HG02588 (cell line): ENCODE data around the gene GALNT10.
A peak's percentile ranks its signal among the peaks of the same experiment; 100 is the strongest.
"Not testable (repeated sequence)": the region's sequence is repeated elsewhere in the genome, so short reads cannot be mapped to it uniquely, and the experiment has no call there.

Experiments used
- ATAC-seq: cut with Tn5 transposase; IDR thresholded peaks from one replicate; pipeline ENCODE4 v1.9.1; 2021; ENCODE audit warnings: mild to moderate bottlenecking, moderate library complexity; ENCODE audit not compliant: unreplicated experiment

The GALNT10 gene, protein sequence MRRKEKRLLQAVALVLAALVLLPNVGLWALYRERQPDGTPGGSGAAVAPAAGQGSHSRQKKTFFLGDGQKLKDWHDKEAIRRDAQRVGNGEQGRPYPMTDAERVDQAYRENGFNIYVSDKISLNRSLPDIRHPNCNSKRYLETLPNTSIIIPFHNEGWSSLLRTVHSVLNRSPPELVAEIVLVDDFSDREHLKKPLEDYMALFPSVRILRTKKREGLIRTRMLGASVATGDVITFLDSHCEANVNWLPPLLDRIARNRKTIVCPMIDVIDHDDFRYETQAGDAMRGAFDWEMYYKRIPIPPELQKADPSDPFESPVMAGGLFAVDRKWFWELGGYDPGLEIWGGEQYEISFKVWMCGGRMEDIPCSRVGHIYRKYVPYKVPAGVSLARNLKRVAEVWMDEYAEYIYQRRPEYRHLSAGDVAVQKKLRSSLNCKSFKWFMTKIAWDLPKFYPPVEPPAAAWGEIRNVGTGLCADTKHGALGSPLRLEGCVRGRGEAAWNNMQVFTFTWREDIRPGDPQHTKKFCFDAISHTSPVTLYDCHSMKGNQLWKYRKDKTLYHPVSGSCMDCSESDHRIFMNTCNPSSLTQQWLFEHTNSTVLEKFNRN

DNA sequence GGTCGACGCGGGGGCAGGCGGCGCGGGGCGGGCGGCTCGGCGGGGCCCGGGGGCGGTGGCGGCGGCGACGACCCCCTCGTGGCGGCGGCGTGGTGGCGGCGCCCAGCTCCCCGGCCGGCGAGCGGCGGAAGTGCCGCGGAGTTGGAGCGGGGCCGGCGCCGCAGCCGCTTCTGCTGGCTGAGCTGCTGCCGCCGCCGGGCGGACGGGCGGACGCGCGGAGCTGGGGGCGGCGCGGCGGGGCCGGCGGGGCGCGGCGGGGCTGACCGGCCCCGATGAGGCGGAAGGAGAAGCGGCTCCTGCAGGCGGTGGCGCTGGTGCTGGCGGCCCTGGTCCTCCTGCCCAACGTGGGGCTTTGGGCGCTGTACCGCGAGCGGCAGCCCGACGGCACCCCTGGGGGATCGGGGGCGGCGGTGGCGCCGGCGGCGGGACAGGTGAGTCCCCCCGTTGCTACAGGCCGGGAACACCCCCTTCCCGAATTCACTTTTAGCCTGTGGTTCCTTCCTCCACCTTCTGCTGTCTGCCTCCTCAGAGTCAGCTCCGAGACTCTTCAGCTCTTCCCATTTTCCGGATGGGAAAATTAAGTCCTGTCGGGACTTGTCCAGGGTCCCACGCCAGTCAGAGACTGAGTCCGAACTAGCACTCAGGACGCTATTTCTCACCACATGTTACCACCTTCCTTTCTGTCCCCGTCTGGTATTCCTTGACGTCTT, at the start of gene GALNT10:
TSS of gene GALNT10 (plus strand) at position 139 of the 710 bp plus-strand sequence. CDS start at position 273, 134 bp downstream.
- peak; percentile 71 for ATAC-seq

DNA sequence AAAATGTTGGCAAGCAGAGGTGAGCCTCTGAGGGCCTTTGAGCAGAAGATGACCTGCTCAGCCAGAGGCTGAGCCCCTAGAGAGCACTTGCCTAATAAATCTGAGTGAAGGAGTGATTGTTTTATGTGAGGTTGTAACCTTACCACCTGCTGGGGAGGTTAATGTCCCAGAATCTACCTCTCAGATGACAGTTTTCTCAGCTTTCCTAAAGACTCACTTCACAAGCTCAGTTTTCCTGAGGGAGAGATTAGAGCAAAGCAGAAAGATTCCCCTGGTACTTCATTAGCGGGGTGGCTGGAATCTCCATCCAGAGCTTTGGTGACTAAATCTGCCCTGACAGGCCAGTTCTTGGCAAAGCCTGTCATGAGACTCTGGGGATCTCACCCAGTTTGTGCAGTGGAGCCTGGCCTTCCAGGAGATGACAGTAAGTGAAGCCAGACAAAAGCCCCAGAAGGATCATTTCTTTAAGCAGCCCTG, 48.8 kb upstream of the GALNT10 start:
- no peak for ATAC-seq

DNA sequence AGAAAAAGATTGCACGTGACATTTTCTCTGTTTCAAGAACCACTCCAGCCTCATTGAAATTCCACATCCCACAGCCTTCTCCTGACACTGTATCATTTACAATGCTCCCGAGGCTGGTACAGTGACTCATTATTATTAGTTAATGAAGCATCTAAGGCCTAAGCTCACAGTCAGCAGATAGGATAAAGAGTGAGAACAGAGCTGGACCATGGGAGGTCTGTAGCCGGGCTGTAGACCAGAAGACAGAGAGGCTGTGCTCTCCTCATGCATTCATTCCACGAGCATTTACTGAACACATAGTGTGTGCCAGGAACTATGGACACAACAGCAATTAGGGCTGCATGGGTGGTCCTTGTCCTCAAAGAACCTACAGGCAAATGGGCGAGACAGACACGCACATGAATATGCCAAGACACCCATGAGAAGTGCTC, 47.3 kb upstream of the GALNT10 start:
- ATAC-seq = no peak

DNA sequence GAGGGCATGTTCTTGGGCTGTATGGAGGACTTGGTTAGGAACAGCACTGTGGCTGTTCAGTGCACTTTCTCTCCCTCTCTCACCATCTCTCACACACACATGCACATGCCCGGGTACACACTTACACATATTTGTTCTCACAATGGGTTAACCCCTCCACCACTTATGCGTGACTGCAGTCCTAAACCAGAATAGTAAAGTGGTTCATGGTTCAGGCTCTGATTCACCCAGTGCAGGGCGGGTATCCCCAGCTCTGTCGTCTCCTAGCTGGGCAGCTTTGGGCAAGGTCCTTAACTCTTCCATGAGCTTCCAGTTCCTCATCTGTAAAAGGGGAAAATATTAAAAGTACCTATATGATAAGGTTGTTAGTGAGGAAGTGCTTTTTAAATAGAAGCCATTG, 45.3 kb upstream of the GALNT10 start:
- no peak for ATAC-seq

DNA sequence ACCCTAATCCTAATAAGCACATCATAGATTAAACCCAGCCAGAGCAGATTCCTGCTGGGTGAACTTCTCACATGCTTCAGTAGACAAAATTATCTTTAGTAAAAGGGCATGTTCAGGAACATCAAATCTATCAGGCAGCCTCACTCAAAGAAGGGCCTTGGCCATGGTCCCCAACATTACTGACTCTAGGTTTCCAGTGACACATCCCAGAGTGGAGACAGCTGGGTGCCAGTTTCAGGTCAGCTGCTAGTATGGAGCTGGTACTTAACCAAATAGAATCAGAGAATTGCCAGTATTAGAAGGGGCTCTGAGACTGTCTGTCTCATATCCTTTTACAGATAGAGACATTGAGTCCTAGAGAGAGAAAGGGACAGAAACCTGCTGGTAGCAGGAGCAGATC, 44.1 kb upstream of the GALNT10 start:
- no peak for ATAC-seq

DNA sequence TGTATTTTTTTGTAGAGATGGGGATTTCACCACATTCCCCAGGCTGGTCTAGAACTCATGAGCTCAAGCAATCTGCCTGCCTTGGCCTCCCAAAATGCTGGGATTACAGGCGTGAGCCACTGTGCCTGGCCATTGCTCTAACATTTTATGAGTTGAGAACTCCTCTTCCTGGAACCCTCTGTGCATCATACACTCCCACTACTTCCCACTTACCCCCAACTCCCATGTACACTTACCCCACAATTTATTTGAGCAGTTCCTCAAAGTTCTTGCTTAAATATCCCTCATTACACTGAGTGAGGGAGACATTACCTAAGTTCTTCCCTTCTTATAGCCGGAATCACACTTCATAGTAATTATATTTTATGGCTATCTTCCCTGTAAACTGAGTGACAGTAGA, 42.9 kb upstream of the GALNT10 start:
- no peak for ATAC-seq

DNA sequence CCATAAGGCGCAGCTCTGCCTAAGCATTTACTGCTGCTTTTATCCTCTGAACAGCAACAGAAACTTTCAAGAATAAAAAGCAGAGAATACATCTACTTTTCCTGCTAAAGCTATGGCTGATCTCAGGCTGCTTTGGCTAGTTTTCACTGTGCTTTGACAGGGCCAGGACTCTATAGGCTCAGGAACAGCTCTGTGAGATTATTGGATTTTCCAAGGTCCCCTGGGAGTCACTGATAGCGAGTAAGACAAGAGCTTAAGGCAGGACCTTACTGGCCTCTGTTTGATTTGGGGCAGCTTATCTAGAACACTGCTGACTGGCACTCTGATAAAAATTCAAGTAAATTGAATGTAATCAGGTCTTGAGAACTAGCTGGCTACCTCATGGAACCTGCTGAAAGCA, 40.1 kb upstream of the GALNT10 start:
- not testable (repeated sequence) for ATAC-seq

DNA sequence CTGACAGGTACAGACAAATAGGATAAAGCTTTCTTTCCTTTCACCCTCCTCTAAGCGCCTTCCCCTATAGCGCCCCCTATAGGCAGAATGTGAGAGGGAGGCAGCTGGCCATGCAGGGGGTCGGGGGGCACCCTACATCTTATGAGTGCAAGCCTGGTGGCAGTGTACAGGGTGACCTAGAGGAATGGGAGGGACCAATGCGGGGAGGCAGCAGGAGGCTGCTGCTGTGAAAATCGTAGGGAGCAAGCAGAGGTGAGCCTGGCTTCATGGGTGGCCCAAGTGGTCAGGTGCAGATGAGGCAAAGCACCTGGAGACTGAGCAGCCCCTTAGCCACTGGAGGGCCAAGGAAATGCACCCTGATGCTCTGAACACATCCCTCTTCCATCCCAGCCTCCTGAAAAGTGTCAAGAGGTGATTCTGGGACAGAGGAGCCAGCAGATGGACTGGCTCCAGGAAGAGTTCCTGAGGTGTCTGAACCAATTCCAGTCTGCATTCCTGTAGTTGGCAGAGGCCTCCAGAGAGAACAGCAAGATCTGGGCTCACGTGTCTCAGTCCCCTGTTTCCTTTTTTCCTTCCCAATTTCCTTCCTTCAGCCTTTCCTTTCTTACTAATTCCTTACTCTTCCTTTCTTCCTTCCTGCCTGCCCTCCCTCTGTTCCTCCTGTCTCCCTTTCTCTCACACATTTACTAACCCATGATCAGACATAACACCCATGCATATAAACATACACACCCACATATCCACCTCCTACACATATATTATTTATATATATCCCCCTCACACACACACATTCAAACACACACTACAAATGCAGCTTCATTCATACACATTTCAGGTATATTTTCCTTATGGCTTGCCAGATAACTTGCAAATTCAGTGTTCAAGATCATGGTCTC, 32.8 kb upstream of the GALNT10 start:
- ATAC-seq = no peak

DNA sequence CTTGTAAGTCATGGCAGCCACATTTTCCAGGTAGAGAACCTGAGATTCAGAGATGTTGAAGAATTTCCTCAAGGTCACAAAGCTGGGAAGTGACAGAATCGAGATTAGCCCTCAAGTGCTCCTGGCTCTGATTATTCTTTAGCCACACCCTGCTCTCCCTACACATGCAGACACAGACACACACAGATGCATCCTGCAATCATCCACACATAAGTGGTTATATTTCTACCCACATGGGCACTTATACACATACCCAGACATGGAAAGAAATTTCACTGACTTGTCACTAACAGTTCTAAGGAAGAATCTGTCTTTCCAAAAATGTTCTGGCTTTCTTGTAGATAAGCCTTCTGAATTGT, 32.2 kb upstream of the GALNT10 start:
- no peak for ATAC-seq

DNA sequence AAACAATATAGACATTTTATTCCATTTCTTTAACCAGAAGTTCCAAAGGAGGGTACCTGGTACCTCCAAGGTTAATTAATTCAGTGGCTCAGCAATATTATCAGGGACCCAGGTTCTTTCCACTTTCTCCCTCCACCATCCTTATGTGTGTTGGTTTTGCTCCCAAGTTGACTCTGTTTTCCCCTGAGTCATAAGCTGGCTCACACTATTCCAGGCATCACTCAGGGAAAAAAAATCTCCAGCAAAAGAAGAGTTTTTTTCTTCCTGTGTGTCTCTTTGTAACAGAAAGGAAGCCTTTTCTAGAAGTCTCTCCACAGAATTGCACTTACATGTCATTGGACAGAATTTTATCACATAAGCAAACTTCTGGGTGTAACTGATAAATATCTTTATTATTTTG, 31.2 kb upstream of the GALNT10 start:
- ATAC-seq = no peak

DNA sequence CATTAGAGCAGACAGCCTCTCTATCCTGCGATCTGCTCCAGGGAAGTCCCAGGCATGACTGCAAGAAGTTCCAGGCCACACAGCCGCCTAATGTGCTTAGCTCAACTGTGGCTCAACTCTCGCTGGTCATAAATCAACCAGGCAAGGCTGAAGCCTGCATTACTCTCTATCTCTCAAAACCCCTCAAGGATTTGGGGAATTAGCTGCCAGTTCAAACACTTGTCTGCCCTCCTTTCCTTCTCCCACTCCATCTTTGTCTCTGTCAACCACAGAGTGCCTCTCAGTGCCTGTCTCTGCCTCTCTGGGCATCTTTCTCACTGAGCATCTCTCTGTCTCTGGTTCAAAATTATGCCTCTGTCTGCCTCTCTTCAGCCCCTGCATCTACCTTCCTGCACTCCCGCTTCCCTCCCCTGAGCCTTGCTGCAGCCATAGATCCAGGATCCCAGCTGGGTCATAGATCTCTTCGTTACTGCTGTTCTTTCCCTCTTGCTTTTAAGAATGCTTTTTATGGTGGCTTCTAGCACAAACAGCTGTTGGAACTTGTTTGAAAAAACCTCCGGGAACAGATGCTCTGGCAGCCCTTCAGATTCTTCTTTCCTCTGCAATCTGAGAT, 27.9 kb upstream of the GALNT10 start:
- ATAC-seq = no peak

DNA sequence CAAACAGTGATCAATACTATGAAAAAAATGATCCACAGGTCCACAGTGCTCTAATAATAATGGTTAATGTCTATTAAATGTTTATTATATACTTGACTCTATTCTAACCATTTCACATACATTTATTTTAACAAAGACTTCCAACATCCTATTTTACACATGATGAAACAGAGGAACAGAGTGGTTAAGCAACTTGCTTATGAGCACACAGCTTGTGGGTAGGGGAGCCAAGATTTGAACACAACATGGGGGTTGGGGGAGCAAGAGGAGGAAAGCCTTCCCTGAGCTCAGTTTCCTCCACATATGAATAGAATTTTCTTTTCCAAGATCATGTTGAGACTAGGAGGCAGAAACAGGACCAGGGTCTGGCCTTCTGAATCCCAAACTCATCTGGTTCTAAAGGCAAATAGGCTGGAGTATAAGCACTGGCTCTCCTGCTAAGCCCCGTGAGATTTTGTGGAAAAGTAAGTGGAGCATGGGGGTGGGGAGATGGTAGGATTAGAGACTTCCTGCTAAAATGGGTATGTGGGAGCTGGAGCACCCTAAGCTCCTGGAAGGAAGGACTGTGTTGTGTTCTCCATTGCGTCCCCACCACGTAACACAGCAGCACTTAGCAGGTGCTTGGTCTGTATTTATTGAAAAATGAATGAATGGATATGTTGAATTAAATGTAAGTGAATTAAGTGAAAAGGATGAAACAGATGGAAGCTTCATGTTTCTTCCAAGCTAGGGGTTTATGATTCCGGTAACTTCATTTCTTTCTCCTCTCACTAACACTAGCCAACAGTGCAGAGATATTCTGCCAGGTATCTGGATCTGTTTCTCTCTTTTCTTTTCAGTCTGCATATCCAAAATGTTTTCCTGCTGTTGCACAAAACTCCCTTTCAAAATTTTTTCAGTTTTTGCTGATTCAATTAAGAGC, 26.9 kb upstream of the GALNT10 start:
- no peak for ATAC-seq

DNA sequence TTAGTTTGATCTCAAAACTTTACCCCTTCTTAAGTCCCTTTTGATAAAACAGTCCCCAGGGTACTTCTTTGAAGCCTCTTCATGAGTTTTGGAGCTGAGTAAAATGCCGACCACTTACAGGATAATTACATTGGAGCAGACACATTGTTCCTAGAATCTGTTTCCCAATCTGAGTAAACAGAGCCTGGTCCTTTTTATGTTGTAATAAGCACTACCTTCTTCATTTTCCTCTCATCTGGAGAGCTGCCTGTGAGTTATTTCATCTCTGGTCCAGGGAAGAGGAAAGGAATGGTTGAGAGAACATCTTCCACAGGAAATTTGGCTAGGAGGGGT, 26.3 kb upstream of the GALNT10 start:
- no peak for ATAC-seq

DNA sequence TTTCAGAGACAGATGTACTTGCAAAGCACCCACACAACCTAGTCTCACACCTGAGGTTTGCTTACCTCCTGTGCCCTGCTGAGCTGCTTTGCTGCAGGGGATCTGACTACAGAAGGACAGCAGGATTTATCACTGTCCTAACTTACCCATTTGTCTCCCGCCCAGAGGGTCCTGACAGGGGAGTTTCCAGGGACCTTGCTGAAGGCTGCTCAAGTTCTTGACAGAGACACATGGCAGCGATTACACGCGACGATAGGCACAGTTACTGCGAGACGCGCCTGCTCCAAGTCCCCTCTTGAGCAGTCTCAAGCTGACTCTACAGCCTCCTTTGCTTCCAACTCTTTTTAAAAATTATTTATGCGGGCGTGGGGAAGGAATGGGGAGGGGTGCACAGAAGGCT, 24.6 kb upstream of the GALNT10 start:
- ATAC-seq = no peak

DNA sequence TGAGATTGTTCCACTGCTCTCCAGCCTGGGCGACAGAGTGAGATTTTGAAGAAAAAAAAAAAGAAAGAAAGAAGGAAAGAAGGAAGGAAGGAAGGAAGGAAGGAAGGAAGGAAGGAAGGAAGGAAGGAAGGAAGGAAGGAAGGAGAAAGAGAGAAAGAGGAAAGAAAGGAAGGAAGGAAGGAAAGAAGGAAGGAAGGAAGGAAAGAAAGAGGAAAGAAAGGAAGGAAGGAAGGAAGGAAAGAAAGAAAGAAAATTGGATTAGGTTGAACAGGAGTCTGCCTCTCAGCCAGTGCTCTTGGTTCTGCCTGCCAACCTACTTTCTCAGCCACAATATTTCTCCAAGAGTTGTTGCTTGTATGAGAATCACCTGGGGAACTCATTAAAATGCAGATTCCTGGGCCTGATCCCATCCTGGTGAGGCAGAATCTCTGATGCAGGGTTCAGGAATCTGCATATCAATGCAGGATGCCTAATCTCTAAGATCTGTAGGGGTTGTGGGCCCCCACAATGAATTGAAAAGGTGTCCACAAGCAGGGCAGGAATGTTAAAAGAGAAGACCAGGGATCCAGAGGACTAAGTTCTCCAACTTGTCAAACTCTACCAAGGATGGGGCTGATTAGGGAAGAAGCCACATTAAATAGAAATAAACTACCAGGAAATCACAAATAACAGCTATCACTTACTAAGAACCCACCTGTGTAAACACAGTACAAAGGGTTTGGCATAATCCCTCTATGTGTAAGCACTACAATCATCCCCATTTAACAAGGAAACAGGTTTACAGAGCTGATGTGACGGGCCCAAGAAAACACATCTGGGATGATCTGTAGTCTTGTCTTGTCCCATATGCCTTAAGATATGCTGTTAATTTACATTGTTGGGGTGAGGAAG, 23.4 kb upstream of the GALNT10 start:
- ATAC-seq = no peak

DNA sequence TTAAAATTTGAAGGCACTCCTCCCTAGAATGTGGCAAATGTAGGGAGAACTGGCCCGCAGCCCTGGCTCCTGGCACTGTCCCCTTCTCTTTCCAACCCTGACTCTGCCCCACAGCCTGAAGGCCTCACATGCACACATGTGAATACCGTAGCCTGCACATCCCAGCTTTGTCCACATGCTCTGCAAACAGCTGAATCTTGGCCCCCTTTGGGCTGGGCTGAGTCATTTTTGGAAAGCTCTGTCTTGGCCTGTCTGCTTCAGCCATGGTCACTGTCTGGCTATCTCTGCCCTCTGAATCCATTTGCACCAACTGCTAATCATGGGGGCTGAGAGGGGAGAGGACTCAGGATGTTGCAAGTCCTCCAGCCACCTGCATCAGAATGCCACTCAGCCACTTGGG, 22.1 kb upstream of the GALNT10 start:
- no peak for ATAC-seq

DNA sequence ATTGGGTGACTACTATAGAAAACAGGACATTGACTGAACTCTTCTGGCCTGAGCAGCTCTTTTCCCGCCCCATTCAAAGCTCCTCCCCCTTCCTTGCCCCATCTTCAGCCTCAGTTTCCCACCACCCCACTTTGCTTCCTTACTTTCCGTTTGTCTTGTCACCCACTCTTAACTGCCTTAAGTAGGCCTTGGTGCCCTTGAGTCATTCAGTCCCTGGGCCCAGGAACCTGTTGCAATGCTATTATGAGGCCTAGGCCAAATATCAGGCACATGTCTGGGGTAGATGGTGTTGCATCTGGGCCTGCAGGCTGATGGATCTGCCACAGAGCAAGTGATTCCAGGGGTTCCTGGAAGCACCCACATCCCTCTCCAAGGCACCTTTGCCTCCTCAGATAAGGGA, 17.7 kb upstream of the GALNT10 start:
- ATAC-seq = no peak

DNA sequence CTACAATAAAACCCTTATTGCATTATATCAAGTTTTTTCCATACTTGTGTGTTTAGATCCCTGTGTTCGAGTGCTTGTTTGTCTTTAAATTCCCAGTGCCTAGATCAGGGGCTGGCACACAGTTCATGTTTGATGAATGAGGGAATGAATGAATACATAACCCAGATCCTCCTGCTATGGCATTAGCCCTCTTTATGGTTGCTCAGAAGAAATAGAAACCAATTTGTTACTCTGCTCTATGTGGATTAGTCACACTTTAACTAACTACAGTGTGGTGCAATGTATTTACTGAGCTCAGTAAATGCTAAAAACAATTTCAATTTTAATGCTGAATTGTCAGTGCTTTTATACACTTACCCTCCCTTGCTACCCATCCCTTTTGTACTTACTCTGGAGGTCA, 16.4 kb upstream of the GALNT10 start:
- ATAC-seq = no peak

DNA sequence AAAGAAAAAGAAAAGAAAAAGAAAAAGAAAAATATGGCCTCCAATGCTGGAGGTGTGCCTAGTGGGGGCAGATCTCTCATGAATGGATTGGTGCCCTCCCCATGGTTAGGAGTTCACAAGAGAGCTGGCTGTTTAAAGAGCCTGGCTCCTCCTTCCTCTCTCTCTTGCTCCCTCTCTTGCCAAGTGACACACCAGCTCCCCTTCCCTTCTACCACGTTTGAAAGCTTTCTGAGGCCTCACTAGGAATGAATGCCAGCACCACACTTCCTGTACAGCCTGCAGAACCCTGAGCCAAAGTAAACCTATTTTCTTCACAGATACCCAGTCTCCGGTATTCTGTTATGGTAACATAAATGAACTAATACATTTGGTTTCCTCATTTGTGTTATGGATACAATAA, 14.4 kb upstream of the GALNT10 start:
- no peak for ATAC-seq
